Effector memory CD4-positive, alpha-beta T cell (primary cell): ENCODE measurements around the gene HECTD4.
"Not testable (repeated sequence)": the region's sequence is repeated elsewhere in the genome, so short reads cannot be mapped to it uniquely, and the experiment has no call there.

Source experiments
- DNase-seq, 3 donors: peaks; one replicate each; pipeline ENCODE4 v3.0.0-alpha.2; 2020
- H3K27ac ChIP-seq: 2 replicates; pipeline ENCODE4 v1.7.0; 2013; ENCODE audit warnings: mild to moderate bottlenecking, low read length, moderate library complexity; ENCODE audit not compliant: insufficient read depth, poor library complexity, severe bottlenecking
- H3K27me3 ChIP-seq: replicated peaks from 2 replicates; pipeline ENCODE4 v1.7.0; 2013; ENCODE audit warnings: mild to moderate bottlenecking, low read length; ENCODE audit not compliant: insufficient read depth, control insufficient read depth, poor library complexity, severe bottlenecking
- H3K36me3 ChIP-seq: 2 replicates; pipeline ENCODE4 v1.7.0; 2013; ENCODE audit warnings: mild to moderate bottlenecking, low read length, moderate library complexity; ENCODE audit not compliant: control insufficient read depth, insufficient read depth
- H3K4me1 ChIP-seq: 2 replicates; pipeline ENCODE4 v1.7.0; 2013; ENCODE audit warnings: low read length, mild to moderate bottlenecking; ENCODE audit not compliant: control insufficient read depth, insufficient read depth, poor library complexity, severe bottlenecking
- H3K4me3 ChIP-seq: 2 replicates; pipeline ENCODE4 v1.7.0; 2013; ENCODE audit warnings: low read length, low read depth, mild to moderate bottlenecking; ENCODE audit not compliant: insufficient read depth, poor library complexity, severe bottlenecking
- H3K9me3 ChIP-seq: 2 replicates; pipeline ENCODE4 v1.7.0; 2013; ENCODE audit warnings: mild to moderate bottlenecking, low read length, moderate library complexity; ENCODE audit not compliant: control insufficient read depth

The HECTD4 gene

DNA sequence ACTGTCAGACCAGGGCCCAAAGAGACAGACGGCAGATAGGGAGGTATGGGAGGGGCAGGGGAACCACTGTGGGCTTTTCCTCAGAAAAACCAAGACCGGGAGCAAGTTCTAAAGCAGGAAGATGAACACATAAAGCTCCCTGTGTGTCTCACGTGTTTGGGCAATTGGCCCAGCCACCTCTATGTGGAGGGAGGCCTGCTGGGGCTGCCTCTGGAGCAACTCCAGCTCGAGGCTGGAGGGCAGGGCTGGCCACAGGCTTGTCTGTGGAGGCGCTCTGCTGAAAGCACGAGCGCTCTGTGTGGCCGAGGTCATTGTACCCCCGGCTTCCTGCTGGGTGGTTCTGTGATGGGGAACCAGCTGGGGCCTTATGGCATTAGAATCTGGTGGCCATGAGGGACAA is 220.5 kb downstream of the HECTD4 start:
- Histone ChIP-seq H3K4me1 (peaks cover 7% of the 10 kb centered on the region), H3K4me3 (no peak overlapping the region), H3K9me3 (no peaks in the 10 kb centered on the region), H3K27ac (no peak overlapping the region), H3K36me3 (peaks cover 14% of the 10 kb centered on the region), H3K27me3 (no peaks in the 10 kb centered on the region)
- no peak for DNase-seq

DNA sequence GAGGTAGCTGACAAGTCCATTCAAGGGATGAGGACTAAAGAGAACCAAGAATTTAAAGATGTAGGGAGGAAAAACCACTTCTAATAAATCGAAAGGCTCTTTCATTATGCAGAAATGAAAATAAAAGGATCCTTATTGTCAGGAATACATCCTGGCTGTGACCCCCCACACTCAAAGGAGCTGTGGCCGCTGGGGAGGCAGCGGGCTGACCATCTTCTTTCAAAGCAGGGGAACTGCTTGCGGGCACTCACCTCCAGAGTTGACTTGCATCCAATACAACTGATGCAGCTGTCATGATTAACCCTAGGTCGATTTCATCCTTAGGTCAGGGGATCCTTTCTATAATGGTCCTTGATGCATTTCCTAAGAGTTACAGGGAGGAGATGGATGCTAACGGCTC is 221.6 kb downstream of the HECTD4 start:
- no peaks in the 10 kb centered on the region for H3K9me3 ChIP-seq
- no peak for DNase-seq
- H3K4me3 ChIP-seq, result no peak overlapping the region
- H3K27ac ChIP-seq, result no peak overlapping the region
- H3K4me1 ChIP-seq, result peaks cover 7% of the 10 kb centered on the region
- no peaks in the 10 kb centered on the region for H3K27me3 ChIP-seq
- peaks cover 14% of the 10 kb centered on the region for H3K36me3 ChIP-seq

DNA sequence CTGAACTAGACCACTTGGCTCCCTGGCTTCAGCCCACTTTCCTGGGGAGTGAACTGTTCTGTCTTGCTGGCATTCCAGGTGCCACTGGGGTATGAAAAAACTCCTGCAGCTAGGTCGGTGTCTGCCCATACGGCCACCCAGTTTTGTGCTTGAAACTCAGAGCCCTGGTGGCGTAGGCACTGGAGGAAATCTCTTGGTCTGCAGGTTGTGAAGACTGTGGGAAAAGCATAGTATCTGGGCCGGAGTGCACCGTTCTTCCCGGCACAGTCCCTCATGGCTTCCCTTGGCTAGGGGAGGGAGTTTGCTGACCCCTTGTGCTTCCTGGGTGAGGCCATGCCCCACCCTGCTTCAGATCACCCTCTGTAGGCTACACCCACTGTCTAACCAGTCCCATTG is 223.1 kb downstream of the HECTD4 start:
- DNase-seq, result no peak
- H3K4me1 ChIP-seq, result peaks cover 7% of the 10 kb centered on the region
- H3K9me3 ChIP-seq, result no peaks in the 10 kb centered on the region
- H3K27ac ChIP-seq, result no peak overlapping the region
- no peak overlapping the region for H3K4me3 ChIP-seq
- no peaks in the 10 kb centered on the region for H3K27me3 ChIP-seq
- peaks cover 18% of the 10 kb centered on the region for H3K36me3 ChIP-seq

DNA sequence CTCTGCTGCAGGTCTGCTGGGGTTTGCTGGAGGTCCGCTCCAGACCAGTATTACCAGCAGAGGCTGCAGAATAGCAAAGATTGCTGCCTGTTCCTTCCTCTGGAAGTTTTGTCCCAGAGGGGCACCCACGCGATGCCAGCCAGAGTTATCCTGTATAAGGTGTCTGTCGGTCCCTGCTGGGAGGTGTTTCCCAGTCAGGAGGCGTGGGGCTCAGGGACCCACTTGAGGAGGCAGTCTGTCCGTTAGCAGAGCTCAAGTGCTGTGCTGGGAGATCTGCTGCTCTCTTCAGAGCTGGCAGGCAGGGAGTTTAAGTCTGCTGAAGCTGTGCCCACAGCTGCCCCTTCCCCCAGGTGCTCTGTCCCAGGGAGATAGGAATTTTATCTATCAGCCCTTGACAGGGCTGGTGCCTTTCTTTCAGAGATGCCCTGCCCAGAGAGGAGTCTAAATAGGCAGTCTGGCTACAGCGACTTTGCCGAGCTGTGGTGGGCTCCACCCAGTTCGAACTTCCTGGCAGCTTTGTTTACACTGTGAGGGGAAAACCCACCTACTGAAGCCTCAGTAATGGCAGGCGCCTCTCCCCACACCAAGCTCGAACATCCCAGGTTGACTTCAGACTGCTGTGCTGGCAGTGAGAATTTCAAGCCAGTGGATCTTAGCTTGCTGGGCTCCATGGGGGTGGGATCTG is 223.6 kb downstream of the HECTD4 start:
- H3K27ac ChIP-seq, result peak overlapping the region; percentile 33
- not testable (repeated sequence) for H3K27me3 ChIP-seq, H3K4me3 ChIP-seq, H3K9me3 ChIP-seq, H3K4me1 ChIP-seq
- DNase-seq, result peak in 1 of 3 donors; percentile 23
- H3K36me3 ChIP-seq, result peaks cover 23% of the 10 kb centered on the region

DNA sequence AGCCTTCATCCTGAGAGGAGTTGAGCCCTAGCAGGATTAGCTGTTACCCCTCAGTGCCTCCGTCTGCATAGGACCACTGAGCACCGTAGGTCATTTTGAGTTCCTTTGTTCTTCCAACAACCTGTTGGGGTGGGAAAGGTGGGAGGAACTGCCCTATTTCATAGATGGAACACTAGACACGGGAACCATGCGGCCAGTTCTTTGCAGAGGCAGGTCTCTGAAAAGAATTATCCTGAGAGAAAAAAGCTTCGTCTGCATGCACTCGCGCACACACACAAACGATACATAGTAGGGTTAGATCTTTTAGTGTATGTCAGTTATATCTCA is 228.4 kb downstream of the HECTD4 start:
- H3K36me3 ChIP-seq, result peaks cover 53% of the 10 kb centered on the region
- no peak overlapping the region for H3K27ac ChIP-seq
- H3K4me3 ChIP-seq, result no peak overlapping the region
- H3K27me3 ChIP-seq, result no peaks in the 10 kb centered on the region
- peaks cover 7% of the 10 kb centered on the region for H3K4me1 ChIP-seq
- no peaks in the 10 kb centered on the region for H3K9me3 ChIP-seq
- no peak for DNase-seq

DNA sequence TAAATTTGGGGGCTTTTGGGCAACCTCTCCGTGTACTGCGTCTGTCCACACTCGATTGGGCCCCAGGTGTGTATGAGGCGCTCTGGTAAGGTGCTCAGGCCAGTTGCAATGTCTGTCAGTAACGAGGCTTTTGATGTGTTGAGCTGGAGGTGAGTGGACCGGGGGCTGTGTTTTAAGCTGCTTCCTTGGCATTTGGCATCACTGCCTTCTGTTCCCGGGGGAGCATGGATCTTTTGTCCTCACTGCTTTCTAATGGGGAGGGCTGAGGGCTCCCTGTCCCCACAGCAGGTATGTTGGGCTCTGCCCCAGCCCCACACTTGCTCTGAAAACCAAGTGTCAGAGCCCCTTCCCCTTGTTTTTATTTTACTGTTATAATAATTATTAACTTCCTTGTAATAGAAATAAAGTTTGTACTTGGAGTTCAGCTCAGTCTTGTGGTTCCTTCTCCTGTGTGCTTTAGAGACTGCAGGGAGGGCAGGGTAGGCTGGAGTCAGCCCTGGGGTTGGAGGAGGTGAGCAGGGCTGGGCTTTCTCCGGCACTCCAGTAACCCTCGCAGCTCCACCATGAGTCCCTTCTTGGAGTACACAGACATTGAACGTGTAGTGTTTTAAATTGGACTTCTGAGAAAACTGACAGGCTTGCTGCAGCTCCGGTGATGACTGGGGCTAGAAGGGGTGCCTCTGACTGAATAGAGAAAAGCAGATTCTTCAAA is 228.9 kb downstream of the HECTD4 start:
- H3K4me1 ChIP-seq, result peaks cover 3% of the 10 kb centered on the region
- H3K9me3 ChIP-seq, result no peaks in the 10 kb centered on the region
- no peak overlapping the region for H3K27ac ChIP-seq
- H3K27me3 ChIP-seq, result no peaks in the 10 kb centered on the region
- peaks cover 57% of the 10 kb centered on the region for H3K36me3 ChIP-seq
- no peak overlapping the region for H3K4me3 ChIP-seq
- DNase-seq, result no peak

DNA sequence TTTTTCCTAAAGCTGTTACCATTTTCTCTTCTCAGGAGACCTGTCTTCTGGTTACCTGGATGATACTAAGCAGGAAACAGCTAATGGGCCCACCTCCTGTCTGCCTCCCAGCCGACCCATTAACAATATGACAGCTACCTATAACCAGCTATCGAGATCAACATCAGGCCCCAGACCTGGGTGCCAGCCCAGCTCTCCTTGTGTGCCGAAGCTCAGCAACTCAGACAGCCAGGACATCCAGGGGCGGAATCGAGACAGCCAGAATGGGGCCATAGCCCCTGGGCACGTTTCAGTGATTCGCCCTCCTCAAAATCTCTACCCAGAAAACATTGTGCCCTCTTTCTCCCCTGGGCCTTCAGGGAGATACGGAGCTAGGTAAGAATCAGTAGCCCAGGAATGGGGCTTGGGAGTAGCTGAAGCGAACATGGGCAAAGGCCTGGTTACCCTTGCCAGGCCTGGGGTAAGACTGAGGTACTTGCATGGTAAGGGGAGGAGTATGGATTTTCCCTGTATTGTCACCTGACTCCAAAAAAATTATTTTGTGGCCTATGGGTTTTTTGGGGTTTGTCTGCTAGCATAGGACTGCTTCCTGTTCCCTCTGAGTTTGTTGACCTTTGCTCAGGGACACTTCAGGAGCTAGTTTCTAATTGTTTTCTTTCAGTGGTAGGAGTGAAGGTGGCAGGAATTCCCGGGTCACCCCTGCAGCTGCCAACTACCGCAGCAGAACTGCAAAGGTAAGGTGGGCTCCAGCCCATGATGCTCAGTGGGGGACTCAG is 230.3 kb downstream of the HECTD4 start:
- H3K27ac ChIP-seq, result no peak overlapping the region
- H3K9me3 ChIP-seq, result no peaks in the 10 kb centered on the region
- DNase-seq, result no peak
- no peak overlapping the region for H3K4me3 ChIP-seq
- H3K27me3 ChIP-seq, result no peaks in the 10 kb centered on the region
- H3K4me1 ChIP-seq, result no peaks in the 10 kb centered on the region
- H3K36me3 ChIP-seq, result peaks cover 67% of the 10 kb centered on the region

DNA sequence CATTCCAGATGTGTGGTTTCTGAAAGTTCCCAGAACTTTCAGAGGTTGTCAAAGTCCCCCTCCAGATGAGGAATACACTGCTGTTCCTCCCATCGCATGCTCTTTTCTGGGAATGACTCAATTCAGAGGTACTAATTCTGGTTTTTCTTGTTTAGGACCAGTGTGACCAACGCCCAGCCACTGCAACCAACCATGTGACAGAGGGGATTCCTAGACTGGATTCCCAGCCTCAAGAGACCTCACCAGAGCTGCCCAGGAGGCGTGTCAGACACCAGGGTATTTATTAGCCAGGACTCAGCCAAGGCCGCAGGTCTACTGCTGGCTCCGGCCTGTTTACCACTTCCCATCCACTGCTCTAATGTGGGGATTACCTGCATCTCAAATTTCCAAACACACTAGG is 232.6 kb downstream of the HECTD4 start:
- no peaks in the 10 kb centered on the region for H3K9me3 ChIP-seq
- DNase-seq, result no peak
- peaks cover 84% of the 10 kb centered on the region for H3K36me3 ChIP-seq
- no peaks in the 10 kb centered on the region for H3K27me3 ChIP-seq
- no peak overlapping the region for H3K27ac ChIP-seq
- H3K4me3 ChIP-seq, result no peak overlapping the region
- no peaks in the 10 kb centered on the region for H3K4me1 ChIP-seq

DNA sequence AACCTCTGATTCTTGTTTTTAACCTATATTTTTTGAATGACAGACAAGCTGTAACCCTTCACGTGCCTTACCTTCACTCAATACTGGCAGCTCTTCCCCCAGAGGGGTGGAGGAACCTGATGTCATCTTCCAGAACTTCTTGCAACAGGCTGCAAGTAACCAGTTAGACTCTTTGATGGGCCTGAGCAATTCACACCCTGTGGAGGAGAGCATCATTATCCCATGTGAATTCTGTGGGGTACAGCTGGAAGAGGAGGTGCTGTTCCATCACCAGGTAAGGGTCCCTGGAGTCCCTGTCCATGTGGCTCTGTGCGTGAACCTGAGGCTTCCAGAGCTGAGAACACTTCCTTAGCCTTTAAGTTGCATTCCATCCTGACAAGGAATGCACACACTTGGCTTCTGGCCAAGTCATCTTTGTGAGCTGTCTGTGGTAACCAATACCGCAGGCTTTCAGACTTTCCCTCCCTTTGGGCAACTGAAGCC is 234.2 kb downstream of the HECTD4 start:
- H3K9me3 ChIP-seq, result no peaks in the 10 kb centered on the region
- no peak for DNase-seq
- peaks cover 81% of the 10 kb centered on the region for H3K36me3 ChIP-seq
- H3K27ac ChIP-seq, result no peak overlapping the region
- no peaks in the 10 kb centered on the region for H3K4me1 ChIP-seq
- no peaks in the 10 kb centered on the region for H3K27me3 ChIP-seq
- H3K4me3 ChIP-seq, result no peak overlapping the region

DNA sequence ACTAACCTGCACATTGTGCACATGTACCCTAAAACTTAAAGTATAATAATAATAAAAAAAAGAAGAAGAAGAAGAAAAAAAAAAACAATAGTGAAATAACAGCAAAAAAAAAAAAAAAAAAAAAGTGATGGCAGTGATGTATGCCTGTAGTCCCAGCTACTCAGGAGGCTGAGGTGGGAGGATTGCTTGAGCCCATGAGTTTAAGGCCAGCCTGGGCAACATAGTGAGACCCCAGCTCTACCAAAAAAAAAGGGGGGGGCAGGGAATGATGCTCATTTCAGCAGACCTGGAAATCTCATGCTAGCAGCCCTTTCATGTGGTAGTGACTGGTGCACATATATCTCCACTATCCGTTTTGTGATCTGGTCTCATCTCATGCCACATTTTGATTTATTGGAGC is 236.1 kb downstream of the HECTD4 start:
- no peaks in the 10 kb centered on the region for H3K27me3 ChIP-seq
- no peaks in the 10 kb centered on the region for H3K4me1 ChIP-seq
- no peak overlapping the region for H3K27ac ChIP-seq
- H3K9me3 ChIP-seq, result no peaks in the 10 kb centered on the region
- no peak overlapping the region for H3K4me3 ChIP-seq
- H3K36me3 ChIP-seq, result peaks cover 75% of the 10 kb centered on the region
- no peak for DNase-seq
